HG02840 (cell line): ENCODE data around the gene ZNF473.

Experiments used
- ATAC-seq: cut with Tn5 transposase; IDR thresholded peaks from one replicate; pipeline ENCODE4 v1.9.1; 2021; ENCODE audit warnings: mild to moderate bottlenecking, moderate library complexity, moderate number of reproducible peaks; ENCODE audit not compliant: unreplicated experiment, low FRiP score

ZNF473 gene

DNA sequence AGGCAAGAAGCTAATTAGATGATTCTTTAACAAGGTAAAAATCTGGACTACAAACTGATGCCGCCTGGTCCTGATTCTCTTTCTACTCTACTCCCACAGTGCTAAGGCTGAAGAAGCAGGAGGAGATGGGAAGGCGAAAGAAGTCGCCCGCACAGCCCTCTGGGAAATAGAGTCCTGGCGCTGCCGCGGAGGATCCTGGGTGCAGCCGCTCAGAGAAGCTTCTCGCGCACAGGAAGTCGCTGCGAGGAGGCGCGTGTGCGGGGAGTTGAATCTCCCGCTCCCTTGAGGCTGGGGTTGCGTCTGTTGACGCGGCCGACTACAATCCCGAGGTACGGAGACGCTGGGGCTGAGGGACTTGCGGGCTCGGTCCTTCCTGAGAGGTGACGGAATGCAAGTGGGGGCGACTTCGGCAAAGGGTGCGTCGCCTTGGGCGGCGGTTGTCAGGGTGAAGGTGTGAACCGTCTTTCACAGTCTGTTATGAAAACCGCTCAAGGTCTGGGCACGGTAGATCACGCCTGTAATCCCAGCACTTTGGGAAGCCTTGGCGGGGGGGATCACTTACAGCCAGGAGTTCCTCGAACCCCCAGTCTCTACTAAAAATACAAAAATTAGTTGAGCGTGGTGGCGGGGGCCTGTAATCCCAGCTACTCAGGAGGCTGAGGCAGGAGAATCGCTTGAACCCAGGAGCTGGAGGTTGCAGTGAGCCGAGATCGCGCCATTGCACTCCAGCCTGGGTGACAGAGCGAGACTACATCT, at the start of gene ZNF473:
ZNF473 (plus strand) TSS at position 212 of the 756 bp plus-strand sequence. CDS start 5,078 bp downstream, outside the sequence.
- ATAC-seq, result peak; percentile 67

GRCh38 chr19:49976496-49976895, 49.3 kb upstream of the ZNF473 start:
- no peak for ATAC-seq

GRCh38 chr19:49977076-49977475, 48.7 kb upstream of the ZNF473 start:
- no peak for ATAC-seq

- no peak for ATAC-seq
Observed at GRCh38 chr19:49977881-49978280, 47.9 kb upstream of the ZNF473 start.

DNA sequence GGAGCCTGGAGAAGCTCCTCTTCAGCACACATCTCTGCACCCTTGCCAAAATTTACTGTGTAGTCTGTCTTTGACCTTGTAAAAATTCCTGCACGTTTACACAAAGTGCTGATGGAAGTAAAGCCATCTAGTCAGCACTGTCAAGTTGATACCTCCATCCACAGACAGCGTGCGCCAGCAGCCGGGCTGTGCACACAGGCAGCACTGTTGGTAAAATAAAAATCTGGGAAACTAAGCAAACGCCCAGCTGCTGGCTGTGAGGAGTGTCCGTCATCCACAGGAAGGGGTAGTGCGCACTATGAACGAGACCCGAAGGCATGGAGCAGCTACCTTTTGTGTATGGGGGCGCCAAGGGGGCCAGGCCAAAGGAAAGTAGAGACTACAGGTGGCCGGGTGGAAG, 47.5 kb upstream of the ZNF473 start:
- ATAC-seq, result no peak

DNA sequence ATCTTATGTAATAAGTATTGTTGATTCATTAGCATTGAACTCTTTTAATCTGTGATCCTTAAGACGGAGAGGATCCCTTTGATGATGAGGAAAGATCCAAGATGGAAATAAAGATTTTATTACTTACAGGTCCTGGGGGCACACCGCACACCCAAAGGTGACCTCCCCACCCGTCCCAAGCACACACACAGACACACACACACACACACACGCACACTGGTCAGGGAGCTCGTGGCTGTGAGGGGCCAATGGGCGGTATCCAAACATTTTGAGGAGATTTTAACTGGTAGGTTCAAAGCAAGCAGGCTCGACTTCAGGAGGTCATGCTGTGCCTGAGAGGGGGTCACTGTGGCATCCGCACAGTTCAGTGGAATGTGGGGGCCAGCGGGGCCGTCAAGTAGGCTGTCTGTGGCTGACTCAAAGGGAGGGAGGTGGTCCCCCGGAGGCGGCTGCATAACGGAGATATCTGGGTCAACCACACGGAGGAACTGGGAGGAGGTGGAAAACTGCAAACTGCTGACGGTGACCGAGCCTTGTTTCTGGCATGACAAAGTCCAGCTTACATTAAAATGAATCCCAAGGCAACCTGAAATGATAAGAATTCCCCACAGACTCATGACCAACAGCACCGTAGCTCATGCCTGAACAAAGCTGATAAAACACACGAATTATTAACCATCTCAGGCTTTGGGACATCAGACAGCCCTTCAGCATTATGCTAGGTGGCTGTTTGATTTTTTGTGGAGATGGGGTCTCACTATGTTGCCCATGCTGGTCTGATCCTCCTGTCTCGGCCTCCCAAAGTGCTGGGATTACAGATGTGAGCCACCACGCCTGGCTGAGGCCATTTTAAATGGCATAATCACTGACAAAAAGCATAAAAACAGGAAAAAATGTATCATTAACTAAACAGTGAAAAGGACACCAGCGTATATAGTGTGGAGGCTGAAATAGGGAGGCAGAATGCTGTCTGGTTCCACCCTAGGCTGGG, 43.9 kb upstream of the ZNF473 start:
- no peak for ATAC-seq

DNA sequence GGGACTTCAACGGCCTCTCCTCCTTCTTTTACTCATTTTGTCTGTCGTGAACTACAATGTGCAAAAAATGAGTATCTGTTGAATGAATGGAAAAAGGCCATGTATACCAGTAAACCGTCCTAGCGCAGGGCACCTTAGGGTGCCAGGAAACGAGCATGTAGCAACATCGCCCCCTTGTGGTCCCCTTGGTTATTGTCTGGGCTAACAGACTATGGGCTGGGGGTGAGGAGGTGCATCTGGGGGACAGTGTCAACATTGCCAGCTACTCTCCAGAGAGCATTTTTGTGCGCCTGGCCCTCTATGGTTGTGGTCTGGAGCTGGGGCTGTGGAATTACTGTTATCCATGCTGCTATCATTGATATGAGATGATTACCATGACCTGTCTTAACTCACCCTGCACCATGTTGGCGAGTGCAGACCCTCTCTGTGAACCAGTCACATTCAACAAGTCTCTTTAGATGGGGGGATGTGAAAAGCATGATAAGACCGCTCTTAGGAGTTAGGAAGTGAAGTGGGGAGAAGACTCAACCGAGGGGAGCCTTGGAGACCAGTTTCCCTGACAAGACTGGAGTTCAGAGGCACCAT, 42.1 kb upstream of the ZNF473 start:
- no peak for ATAC-seq

DNA sequence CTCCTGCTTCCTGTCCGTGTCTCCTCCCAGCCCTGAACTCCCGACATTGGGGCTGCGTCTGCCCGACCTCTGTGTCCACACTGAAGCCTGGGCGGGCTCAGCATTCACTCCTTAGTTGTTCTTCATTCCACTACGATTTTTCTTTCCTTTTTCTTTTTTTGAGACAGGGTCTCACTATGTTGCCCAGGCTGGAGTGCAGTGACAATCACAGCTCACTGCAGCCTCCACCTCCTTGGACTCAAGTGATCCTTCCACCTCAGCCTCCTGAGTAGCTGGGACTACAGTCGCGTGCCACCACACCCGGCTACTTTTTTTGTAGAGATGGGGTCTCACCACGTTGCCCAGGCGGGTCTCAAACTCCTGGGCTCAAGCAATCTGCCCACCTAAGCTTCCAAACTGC, 41.3 kb upstream of the ZNF473 start:
- no peak for ATAC-seq

DNA sequence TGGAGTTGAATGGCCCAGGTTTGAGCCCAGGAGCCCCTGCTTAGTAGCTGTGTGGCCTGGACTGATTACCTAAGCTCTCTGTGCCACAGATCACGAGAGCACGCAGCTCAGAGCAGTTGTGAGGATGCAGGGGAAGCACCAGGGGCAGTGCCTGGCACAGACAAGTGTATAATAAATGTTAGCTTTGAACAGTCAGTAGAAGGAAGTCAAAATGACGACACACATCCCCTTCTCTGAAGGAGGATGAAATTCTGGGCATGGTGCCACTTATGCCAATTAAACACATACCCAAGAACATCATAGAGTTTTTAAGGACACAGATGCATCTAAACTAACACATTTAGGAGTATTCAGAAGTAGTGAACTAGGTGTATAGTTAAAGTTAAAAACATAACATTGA, 39.9 kb upstream of the ZNF473 start:
- no peak for ATAC-seq

GRCh38 chr19:49986354-49986753, 39.5 kb upstream of the ZNF473 start:
- no peak for ATAC-seq

DNA sequence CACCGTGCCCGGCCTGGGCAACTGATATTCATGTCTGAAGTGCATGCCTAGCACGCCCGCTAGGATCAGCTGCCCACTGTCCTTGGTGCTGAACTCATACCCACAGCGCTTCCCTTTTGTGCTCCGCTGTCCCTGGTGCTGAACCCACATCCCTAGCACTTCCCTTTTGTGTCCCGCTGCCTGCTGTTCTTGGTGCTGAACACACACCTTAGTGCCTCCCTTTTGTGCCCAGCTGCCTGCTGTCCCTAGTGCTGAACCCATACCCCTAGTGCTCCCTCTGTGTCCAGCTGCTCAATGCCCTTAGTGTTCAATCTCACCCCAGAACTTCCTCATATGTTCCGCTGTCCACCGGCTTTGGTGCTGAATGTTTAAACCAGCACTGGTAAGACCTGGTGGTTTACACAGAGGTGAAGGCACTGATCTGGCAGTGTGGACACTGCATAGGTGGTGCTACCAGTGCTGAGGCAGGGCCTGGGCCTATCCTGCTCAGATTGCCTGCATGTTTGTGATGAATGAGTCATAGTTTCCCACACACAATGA, 38.6 kb upstream of the ZNF473 start:
- no peak for ATAC-seq

DNA sequence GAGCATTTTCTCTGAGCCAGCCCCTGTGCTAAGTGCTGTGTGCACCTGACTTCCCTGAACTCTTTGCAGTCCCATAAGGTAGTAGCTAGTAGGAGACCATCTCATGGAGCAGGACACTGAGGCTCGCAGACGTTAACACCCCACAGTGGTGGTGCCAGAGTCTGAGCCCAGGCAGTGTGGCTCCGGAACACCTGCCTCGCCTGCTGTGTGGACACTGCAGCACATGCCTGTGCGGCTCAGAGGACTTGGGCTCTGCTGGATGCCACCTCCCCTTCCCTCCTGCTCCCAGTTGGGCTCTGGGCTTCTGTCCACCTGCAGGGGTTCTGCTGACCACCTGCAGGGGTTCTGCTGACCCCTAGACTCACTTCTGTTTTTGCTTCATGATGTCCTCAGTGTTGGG, 37.8 kb upstream of the ZNF473 start:
- no peak for ATAC-seq

DNA sequence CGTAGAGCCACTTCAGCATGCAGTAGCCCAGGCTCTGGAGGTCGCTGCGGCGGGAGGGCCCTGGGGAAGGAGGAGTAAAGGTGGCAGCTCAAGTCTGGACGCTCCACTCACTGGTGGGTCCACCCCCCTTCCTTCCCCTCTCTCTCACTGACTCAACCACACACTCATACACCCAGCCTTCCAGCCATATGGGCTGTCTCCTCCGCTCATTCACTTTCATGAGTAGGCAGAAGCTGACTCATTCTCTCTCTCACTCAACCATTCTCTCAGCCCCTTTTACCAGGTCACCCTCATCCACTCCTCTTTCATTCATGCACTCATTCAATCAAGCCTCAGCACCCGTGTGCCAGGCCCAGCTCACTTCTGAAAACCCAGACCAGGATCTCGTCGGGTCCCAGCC, 37.4 kb upstream of the ZNF473 start:
- ATAC-seq, result no peak

- ATAC-seq, result no peak
Observed at GRCh38 chr19:49997709-49998108, 28.1 kb upstream of the ZNF473 start.

- ATAC-seq, result no peak
Observed at GRCh38 chr19:49999371-50000010, 26.3 kb upstream of the ZNF473 start.

- no peak for ATAC-seq
Observed at GRCh38 chr19:50000038-50000840, 25.6 kb upstream of the ZNF473 start.

GRCh38 chr19:50000841-50001557, 24.8 kb upstream of the ZNF473 start:
- no peak for ATAC-seq

GRCh38 chr19:50001775-50002174, 24.0 kb upstream of the ZNF473 start:
- no peak for ATAC-seq

DNA sequence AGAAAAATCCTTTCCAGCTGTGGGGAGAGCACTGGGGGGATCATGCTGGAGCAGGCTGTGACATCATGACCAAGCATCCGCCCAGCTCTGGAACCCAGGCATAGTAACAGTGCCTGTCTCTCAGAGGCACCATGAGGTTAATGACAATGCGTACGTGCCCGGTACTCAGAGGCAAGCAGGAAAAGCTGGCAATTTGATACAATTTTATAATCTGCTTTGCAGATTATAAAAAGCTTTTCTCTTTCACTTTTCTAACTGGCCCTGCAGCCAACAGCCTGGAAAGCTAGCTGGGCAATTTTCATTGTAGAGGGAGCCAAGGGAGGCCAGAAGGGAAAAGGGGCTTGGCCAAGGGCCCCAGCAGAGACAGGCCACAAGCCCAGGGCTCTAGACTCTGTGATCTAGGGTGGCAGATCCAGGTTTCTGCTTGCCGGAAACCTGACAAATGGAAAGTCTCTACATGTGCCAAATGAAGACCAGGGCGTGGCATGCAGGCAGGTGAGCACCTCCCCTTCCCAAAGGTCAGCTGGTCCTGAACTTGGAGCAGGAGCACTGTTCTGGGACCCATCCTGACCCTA, 23.3 kb upstream of the ZNF473 start:
- ATAC-seq, result no peak
